Measurements from ENCODE around the gene PALLD.

The PALLD gene

DNA sequence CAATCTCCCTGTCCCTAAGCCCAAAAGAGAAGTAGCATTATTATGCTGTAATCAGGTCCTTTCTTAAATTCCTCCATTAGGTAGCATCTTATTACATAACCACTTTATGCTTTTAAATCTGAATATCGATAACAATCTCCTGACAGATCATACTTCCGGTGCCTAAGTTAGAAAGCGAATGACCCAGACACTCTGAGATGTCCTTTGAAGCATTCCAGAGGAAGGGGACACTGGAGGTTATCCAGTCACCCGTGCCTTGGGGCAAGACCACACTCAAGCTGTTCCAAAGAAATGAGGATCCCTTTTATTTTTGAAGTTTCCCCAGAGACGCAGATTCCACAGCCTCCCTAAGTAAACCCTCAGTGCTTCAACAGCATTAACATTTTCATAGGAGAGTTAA, 125.7 kb downstream of the PALLD start:
- no peak for DNase-seq (ENCODE audit: low read depth in 2 of 2)

DNA sequence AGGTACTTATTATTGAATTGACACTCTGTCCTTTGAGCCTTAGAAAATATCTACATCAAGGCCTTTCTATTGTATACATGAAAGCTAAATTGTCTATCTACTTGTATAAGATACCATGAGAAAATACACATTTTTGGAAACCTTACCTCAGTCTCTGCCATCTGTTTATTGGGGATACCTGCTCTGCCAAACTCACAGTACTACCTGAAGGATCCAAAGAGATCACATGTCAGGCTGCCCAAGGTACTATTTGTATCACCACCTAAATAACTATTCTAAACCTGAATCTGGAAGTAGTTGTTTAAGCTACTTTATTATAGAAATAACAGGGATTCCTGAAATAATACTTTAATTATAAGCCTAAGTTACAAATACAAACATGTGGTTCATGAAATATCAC, 126.2 kb downstream of the PALLD start:
- DNase-seq (ENCODE audit: low read depth in 2 of 2), result no peak

DNA sequence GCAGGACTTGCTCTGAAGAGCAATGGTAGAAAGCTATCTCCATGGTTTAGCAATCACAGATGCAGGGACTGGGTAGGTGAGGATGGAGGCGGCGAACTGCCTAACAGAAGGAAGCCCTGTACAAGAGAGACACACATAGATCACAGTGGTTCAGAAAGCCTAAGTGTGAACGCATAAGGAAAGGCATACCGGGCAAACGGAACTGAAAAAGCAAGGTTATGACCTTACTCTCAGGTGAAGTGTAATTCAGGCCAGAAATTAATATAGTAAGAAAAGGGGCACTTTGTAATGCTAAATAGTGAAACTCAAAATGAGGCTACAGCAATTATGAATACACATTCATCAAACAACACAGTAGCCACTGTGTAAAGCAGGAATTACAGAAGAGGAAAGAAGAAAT, 126.6 kb downstream of the PALLD start:
- DNase-seq (ENCODE audit: low read depth in 2 of 2), result no peak

DNA sequence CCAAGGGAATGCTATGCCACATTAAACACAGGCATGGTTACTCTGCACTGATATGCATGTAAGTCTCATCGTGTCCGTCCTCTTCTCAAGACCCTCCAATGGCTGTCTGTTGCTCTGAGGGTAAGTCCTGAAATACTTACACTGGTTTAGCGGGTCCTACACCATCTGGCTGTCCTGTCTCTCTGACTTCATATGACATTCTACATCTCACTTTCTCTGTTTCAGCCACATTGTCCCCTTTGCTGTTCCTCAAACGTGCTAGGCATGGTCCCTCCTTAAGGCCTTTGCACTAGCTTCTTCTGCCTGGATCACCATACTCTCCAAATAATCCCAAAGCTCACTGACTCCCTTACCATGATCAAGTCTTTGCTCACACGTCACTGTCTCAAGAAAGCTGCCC, 131.4 kb downstream of the PALLD start:
- DNase-seq (ENCODE audit: low read depth in 2 of 2), result no peak

- DNase-seq (ENCODE audit: low read depth in 2 of 2), result no peak
These were observed 132.7 kb downstream of the PALLD start for GRCh38 chr4:168629566-168629965.

GRCh38 chr4:168630445-168631187, 133.8 kb downstream of the PALLD start:
- no peak for DNase-seq (ENCODE audit: low read depth in 2 of 2)

GRCh38 chr4:168631241-168632162, 134.7 kb downstream of the PALLD start:
- no peak for DNase-seq (ENCODE audit: low read depth in 2 of 2)

DNA sequence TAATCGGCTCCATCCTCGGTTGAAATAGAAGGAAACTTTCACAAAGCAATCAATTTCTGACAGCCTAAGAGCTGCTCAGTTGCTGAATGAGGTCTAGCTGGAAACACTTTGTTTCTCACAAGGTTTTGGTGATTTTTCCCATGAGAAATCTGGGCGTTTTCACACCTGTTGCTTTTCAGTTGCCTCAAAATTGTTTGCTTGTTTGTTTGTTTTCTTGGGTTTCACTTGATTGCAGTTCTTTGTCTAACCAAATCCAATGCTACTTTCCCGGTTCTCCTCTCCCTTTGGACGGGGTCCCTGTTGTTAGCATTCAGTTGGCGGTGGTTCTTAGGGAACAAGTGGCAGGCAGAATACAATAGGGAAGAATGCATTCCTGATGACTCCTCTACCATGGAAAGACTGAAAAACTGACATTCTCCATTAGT, 135.5 kb downstream of the PALLD start:
- DNase-seq (ENCODE audit: low read depth in 2 of 2), result no peak

GRCh38 chr4:168633064-168633463, 136.2 kb downstream of the PALLD start:
- DNase-seq (ENCODE audit: low read depth in 2 of 2), result no peak

- DNase-seq (ENCODE audit: low read depth in 2 of 2), result no peak
These were observed 136.6 kb downstream of the PALLD start for GRCh38 chr4:168633496-168633895.

DNA sequence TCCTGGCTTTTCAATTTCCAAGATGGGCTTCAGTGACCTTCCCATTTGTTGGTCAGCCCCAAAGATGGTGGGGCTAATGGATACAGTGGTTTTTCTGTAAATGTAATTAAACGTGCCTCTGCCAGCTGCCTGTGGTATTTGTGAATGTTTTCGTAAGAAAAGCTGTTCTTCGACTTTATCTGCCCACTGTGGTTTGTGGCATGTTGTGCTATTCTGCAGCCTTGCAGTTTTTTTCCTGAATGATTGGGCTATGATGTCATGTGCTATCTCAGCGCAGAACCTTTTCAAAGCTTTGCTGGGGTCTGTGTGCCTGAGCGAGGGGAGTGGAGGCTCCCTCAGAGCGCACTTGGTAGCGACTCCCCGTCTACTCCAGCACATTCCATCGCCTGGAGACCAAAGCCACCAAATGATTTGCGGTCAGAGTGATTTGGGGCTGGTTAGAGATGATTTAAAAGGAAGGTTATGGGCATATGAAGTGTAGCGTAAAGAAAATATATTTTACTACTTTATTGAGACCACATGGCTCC, 137.5 kb downstream of the PALLD start:
- no peak for DNase-seq (ENCODE audit: low read depth in 2 of 2)

DNA sequence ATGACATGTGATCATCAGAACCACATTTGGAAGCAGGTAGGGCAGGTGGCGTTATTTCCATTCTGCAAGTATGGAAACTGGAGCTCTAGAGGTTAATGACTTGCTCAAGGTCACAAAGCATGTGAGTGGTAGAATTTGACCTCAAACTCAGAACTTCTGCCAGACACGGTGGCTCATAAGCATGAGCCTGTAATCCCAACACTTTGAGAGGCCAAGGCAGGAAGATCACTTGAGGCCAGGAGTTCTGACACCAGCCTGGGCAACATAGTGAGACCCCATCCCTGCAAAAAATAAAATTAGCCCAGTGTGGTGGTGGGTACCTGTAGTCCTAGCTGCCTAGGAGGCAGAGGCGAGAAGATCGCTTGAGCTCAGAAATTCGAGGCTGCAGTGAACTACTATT, 139.2 kb downstream of the PALLD start:
- no peak for DNase-seq (ENCODE audit: low read depth in 2 of 2)

DNA sequence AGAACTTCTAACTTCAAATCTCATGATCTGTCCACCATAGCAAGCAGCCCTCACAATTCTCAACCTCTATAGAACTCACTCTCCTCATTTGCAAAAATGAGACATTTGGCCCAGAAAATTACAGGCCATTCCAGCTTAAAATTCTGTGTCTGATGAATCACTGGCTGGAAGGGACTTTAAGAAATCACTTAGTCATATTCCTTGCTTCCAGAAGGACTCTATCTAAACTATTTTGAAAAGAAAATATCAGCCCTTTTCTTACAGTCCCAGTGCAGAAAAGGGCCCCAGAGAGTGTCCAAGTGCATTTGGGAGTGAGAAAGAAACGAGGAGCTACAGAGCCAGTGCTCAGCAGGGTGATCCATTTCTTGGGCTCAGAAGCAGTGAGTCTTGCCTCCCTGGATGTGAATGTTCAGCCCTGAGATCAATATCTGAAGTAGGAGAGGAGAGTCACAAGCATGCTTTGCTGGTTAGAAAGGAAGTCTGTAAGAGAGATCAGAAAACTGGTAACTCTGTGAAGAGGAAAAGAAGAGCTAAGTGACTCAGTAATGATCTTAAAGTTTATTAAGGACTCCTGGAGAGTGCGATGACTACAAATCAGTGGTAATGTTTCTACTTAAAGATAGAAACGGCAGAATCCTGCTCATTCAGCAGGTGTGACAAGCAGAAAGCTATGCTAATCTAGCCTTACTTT, 139.8 kb downstream of the PALLD start:
- DNase-seq (ENCODE audit: low read depth in 2 of 2), result no peak

- DNase-seq (ENCODE audit: low read depth in 2 of 2), result no peak
These were observed 141.3 kb downstream of the PALLD start for GRCh38 chr4:168637872-168638756.

DNA sequence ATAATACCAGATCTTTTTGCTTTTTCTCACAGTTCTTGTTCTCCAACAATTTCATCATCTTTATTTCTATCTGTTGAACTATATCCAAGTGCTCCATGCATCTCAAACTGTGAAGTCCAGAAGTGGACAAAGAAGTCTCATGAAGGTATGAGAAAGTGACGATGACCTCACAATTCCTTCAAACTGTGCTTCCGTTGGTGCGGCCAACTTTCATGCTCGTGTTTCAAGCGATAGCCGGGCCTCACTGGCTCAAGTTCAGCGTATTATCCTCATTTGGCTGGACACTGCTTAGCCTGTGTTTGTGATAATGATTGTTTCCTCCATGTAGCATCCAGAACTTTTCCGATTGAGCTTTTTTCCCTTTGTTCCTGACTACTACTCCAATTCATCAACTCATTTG, 143.1 kb downstream of the PALLD start:
- DNase-seq (ENCODE audit: low read depth in 2 of 2), result no peak

DNA sequence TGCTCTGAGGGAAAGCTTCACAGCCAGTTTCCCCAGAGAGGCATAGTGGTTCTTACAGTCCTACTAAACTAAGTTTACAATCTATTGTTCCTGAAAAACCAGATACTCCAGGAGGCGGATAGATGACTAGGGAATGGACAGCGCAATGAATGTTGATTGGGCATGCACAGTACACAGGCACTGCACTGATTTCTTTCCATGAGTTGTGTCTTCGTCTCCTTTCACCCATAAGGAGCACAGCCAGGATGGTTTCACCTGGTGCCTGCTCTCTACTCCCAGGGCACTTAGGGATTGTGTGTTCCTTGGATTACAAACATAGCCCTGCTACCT, 144.9 kb downstream of the PALLD start:
- DNase-seq (ENCODE audit: low read depth in 2 of 2), result no peak

- DNase-seq (ENCODE audit: low read depth in 2 of 2), result no peak
These were observed 145.7 kb downstream of the PALLD start for GRCh38 chr4:168642591-168642990.

- DNase-seq (ENCODE audit: low read depth in 2 of 2), result no peak
These were observed 146.4 kb downstream of the PALLD start for GRCh38 chr4:168643111-168643795.

GRCh38 chr4:168643796-168644159, 146.9 kb downstream of the PALLD start:
- DNase-seq (ENCODE audit: low read depth in 2 of 2), result no peak

DNA sequence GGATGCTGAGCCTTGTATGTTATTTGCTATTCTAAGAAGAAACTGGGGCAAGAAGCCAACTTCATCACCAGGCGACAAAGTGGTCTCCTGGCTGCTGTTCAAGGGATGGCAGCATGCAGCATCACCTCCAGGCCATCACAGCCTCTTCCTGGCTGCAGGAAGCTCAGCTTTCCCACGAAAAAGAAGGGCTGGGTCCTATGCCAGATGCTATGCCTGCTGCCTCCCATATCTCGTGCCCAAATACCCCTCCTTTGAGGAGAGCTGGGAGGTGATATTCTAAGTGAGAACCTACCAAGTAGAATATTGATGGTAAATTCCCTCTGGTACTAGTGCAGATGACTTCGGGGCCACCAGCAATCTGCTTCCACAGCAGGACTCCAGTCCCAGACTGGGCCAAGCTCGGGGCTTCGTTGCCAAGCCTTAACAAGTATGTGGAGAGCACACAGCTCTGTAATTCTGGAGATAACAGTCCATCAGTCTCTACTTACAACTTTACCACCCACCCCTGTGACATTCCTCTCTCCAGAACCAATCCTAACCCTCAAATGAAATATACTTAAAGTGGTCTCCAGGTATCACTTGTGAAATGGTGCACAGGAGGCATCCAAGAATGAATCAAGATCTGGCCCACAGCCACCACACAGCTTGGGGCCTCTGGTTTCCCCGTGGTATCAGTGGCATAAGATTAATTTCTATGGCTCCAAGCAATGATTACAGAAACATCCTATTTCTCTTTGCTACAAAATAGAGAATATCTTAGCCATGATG, 149.3 kb downstream of the PALLD start:
- no peak for DNase-seq (ENCODE audit: low read depth in 2 of 2)
